Measurements from ENCODE around the gene SFRP4. TPM values are rescaled to one million over a fixed set of nuclear protein-coding genes. Genes with fewer than 3 reads are reported as not detected.

Gene SFRP4
- total and polyA plus RNA-seq, 2 donors (not counting 3 experiments of a cell fraction or from before 2014, with no cell fraction given), result not detected

DNA sequence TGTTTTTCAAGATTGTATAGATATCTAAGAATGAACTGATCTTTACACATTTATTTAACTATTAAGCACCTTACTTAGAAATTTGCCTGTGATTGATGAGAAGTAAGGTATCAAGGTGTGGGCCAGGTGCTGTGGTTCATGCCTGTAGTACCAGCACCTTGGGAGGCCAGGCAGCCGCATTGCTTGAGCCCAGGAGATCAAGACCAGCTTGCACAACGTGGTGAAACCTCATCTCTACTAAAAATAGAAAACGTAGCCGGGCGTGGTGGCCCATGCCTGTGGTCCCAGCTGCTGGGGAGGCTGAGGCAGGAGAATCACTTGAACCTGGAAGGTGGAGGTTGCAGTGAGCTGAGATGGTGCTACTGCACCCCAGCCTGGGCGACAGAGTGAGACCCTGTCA lies 34.5 kb downstream of the SFRP4 start:
- Histone ChIP-seq H3K27ac (ENCODE audit: insufficient read depth, low read depth, low read length) (no peak overlapping the region), H3K79me2 (ENCODE audit: control insufficient read depth, insufficient read depth, low read length) (no peaks in the 10 kb centered on the region), H4K20me1 (replicated peaks; ENCODE audit: control insufficient read depth, extremely low read depth, insufficient read depth, low read length) (no peaks in the 10 kb centered on the region), H3K4me3 (replicated peaks in 1 of 3; ENCODE audit: insufficient read depth in 1 of 3, low read depth in 1 of 3, low read length in 3 of 3) (no peak overlapping the region), H3K4me1 (ENCODE audit: control insufficient read depth, extremely low read depth, insufficient read depth, low read length) (no peaks in the 10 kb centered on the region), H3K9me1 (replicated peaks; ENCODE audit: control insufficient read depth, extremely low read depth, insufficient read depth, low read length) (no peaks in the 10 kb centered on the region), H2AFZ (ENCODE audit: low read depth, low read length) (no peak overlapping the region), H3K36me3 (ENCODE audit: control insufficient read depth in 2 of 2, extremely low read depth in 1 of 2, insufficient read depth in 2 of 2, low read length in 2 of 2) (no peaks in the 10 kb centered on the region), H3K9ac (replicated peaks; ENCODE audit: extremely low read depth, insufficient read depth, low read length) (no peak overlapping the region), H3K9me3 (replicated peaks; ENCODE audit: control insufficient read depth, insufficient read depth, low read length) (no peaks in the 10 kb centered on the region), H3K4me2 (ENCODE audit: insufficient read depth, low read length) (no peak overlapping the region), H3K27me3 (ENCODE audit: control insufficient read depth in 2 of 2, insufficient read depth in 2 of 2, low read length in 2 of 2) (no peaks in the 10 kb centered on the region)
- TF ChIP-seq FOS (IDR thresholded peaks at IDR 0.05; ENCODE audit: borderline replicate concordance, insufficient read depth, low read length), result no peak
- no peak for TF ChIP-seq POLR2A (IDR thresholded peaks at IDR 0.05; ENCODE audit: low read depth, low read length)
- TF ChIP-seq MYC (IDR thresholded peaks at IDR 0.05; ENCODE audit: low read depth, low read length), result no peak
- TF ChIP-seq GATA2 (IDR thresholded peaks at IDR 0.05; ENCODE audit: insufficient read depth, insufficient read length, low read depth, low read length), result no peak
- DNase-seq (ENCODE audit: low read depth, low spot score) (no peak), FAIRE-seq (no peak)
- dilution Hi-C loops (cut with MboI; ENCODE audit: extremely low pct_ligation_motif_present, low sequenced_read_pairs) (no loop called here), intact Hi-C loops (cut with micrococcal nuclease) (no loop called here)
- ChIA-PET POLR2A (no interaction called here), CTCF (no interaction called here)
- no TSS peak for BruUV-seq (replicated peaks)

Other genes starting within 250 kb of the SFRP4 start
- gene GPR141, start 233.1 kb downstream of the SFRP4 start, total RNA-seq, result not detected in 2 replicates
- gene GPR141, start 233.1 kb downstream of the SFRP4 start, polyA plus RNA-seq, result not detected in 2 replicates
- not detected in 2 replicates for gene NME8, start 68.2 kb downstream of the SFRP4 start, total RNA-seq
- gene NME8, start 68.2 kb downstream of the SFRP4 start, polyA plus RNA-seq, result not detected in 2 replicates
- 0.39 and 0.66 TPM in 2 replicates for gene EPDR1, start 3.8 kb upstream of the SFRP4 start, total RNA-seq
- 0.40 and 0.57 TPM in 2 replicates for gene EPDR1, start 3.8 kb upstream of the SFRP4 start, polyA plus RNA-seq